ENCODE results near the gene C1GALT1C1. TPM values are rescaled to one million over a fixed set of nuclear protein-coding genes. Genes with fewer than 3 reads are reported as not detected.

Gene C1GALT1C1
- total and polyA plus RNA-seq, 2 experiments from 2014 or later, result 16.3 to 18.8 TPM

DNA sequence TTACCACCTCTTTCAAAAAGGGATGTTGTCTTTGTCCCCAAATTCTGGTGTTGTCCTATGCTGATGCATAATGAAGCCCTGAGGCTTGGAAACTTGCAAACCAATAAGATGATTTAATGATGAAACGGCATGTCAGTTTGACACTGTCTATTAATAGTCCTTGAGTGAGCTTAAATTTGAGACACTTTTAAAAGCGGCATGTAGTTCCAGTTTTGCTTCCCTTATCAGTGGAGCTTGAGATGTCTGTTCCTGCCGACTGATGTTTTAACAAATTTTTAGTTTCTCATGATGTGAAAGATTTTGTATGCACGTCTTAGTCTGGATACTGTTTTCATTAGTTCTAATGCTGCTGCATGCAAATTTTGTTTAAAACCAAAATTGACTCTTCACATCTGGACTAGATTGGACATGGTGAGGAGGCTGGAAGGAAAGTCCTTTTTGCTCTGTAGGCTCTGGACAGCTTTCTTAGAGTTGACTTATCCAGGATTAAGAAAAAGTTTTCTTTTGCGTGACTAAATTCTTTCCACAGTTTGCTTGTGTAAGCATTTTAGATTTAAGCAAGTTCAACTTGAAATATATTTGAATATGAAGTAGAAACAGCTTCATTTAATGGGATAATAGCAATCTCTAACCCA lies 11.7 kb downstream of the C1GALT1C1 start (continued):
- TF ChIP-seq, protein P1, sequence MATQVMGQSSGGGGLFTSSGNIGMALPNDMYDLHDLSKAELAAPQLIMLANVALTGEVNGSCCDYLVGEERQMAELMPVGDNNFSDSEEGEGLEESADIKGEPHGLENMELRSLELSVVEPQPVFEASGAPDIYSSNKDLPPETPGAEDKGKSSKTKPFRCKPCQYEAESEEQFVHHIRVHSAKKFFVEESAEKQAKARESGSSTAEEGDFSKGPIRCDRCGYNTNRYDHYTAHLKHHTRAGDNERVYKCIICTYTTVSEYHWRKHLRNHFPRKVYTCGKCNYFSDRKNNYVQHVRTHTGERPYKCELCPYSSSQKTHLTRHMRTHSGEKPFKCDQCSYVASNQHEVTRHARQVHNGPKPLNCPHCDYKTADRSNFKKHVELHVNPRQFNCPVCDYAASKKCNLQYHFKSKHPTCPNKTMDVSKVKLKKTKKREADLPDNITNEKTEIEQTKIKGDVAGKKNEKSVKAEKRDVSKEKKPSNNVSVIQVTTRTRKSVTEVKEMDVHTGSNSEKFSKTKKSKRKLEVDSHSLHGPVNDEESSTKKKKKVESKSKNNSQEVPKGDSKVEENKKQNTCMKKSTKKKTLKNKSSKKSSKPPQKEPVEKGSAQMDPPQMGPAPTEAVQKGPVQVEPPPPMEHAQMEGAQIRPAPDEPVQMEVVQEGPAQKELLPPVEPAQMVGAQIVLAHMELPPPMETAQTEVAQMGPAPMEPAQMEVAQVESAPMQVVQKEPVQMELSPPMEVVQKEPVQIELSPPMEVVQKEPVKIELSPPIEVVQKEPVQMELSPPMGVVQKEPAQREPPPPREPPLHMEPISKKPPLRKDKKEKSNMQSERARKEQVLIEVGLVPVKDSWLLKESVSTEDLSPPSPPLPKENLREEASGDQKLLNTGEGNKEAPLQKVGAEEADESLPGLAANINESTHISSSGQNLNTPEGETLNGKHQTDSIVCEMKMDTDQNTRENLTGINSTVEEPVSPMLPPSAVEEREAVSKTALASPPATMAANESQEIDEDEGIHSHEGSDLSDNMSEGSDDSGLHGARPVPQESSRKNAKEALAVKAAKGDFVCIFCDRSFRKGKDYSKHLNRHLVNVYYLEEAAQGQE (IDR thresholded peaks at IDR 0.05; ENCODE audit: unreplicated experiment), result no peak
- TF ChIP-seq, protein P2, sequence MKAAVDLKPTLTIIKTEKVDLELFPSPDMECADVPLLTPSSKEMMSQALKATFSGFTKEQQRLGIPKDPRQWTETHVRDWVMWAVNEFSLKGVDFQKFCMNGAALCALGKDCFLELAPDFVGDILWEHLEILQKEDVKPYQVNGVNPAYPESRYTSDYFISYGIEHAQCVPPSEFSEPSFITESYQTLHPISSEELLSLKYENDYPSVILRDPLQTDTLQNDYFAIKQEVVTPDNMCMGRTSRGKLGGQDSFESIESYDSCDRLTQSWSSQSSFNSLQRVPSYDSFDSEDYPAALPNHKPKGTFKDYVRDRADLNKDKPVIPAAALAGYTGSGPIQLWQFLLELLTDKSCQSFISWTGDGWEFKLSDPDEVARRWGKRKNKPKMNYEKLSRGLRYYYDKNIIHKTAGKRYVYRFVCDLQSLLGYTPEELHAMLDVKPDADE (IDR thresholded peaks at IDR 0.05), result no peak
- TF ChIP-seq NANOG (IDR thresholded peaks at IDR 0.05; ENCODE audit: borderline replicate concordance) (no peak), STAT1 (IDR thresholded peaks at IDR 0.05; ENCODE audit: unreplicated experiment) (no peak)
- TF ChIP-seq, protein P3, sequence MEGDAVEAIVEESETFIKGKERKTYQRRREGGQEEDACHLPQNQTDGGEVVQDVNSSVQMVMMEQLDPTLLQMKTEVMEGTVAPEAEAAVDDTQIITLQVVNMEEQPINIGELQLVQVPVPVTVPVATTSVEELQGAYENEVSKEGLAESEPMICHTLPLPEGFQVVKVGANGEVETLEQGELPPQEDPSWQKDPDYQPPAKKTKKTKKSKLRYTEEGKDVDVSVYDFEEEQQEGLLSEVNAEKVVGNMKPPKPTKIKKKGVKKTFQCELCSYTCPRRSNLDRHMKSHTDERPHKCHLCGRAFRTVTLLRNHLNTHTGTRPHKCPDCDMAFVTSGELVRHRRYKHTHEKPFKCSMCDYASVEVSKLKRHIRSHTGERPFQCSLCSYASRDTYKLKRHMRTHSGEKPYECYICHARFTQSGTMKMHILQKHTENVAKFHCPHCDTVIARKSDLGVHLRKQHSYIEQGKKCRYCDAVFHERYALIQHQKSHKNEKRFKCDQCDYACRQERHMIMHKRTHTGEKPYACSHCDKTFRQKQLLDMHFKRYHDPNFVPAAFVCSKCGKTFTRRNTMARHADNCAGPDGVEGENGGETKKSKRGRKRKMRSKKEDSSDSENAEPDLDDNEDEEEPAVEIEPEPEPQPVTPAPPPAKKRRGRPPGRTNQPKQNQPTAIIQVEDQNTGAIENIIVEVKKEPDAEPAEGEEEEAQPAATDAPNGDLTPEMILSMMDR (conservative IDR thresholded peaks at IDR 0.05; ENCODE audit: low read depth in 2 of 2), result no peak

DNA sequence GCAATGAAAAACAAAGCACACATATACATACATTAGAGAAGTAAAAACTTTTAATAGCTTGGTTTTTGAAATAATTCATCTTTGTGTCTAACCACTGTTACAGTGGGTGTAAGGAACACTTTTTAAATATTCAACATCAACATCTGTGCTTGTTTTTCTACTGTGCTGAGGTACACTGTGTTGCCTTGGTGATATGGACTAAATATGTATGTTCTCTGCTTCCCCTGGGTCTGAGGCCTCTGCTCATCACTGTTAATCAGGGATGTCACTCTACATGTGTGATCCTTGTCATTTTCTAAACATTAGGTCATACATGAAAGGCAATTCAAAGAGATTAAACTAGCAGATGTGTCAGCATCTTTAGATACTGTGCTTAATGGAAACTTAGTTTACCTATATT lies 15.0 kb downstream of the C1GALT1C1 start:
- H3K36me3 ChIP-seq (ENCODE audit: insufficient read depth), result no peaks in the 10 kb centered on the region
- DNase-seq (ENCODE audit: low spot score), result no peak
- H3K27ac ChIP-seq (ENCODE audit: low read depth), result no peak overlapping the region
- Mint-ChIP-seq H3K4me1 (no peaks in the 10 kb centered on the region), H3K9me3 (no peaks in the 10 kb centered on the region), H3K27ac (no peak overlapping the region), H3K27me3 (ENCODE audit: insufficient read depth, low read depth, poor library complexity) (no peaks in the 10 kb centered on the region), H3K4me3 (no peak overlapping the region), H3K36me3 (ENCODE audit: low read depth) (peaks cover 6% of the 10 kb centered on the region; the same call in 1 of the 3 replicates)
- no peaks in the 10 kb centered on the region for H3F3A ChIP-seq (replicated peaks; ENCODE audit: low read depth)
- no peaks in the 10 kb centered on the region for H4K20me1 ChIP-seq (replicated peaks; ENCODE audit: insufficient read depth)
- H3K4me2 ChIP-seq, result no peak overlapping the region
- H3K4me1 ChIP-seq (ENCODE audit: insufficient read depth), result no peaks in the 10 kb centered on the region
- no peak overlapping the region for H3K4me3 ChIP-seq
- no peak overlapping the region for H2AFZ ChIP-seq
- no peak for ATAC-seq
- no peaks in the 10 kb centered on the region for H3K27me3 ChIP-seq (ENCODE audit: insufficient read depth)
- H3K79me2 ChIP-seq (replicated peaks; ENCODE audit: insufficient read depth), result no peaks in the 10 kb centered on the region
- no peaks in the 10 kb centered on the region for H3K9me2 ChIP-seq (ENCODE audit: insufficient read depth)
- TF ChIP-seq, protein P3 (conservative IDR thresholded peaks at IDR 0.05; ENCODE audit: low read depth in 2 of 2), result no peak
- no peak for TF ChIP-seq CREB1 (CRISPR knock-in tag; IDR thresholded peaks at IDR 0.05; ENCODE audit: low read depth)
- TF ChIP-seq POLR2AphosphoS5 (IDR thresholded peaks at IDR 0.05; ENCODE audit: low read depth), result no peak
- no peak for TF ChIP-seq STAT1 (IDR thresholded peaks at IDR 0.05; ENCODE audit: unreplicated experiment)
- TF ChIP-seq EZH2phosphoT487 (IDR thresholded peaks at IDR 0.05; ENCODE audit: unreplicated experiment), result no peak
- TF ChIP-seq, protein P1 (IDR thresholded peaks at IDR 0.05; ENCODE audit: unreplicated experiment), result no peak

All from GM23338 (cell line).